Neural progenitor cell (in vitro differentiated cells): Measurements from ENCODE around the gene PLEKHF1. TPM values are rescaled to one million over a fixed set of nuclear protein-coding genes. Genes with fewer than 3 reads are reported as not detected.
A peak's percentile ranks its signal among the peaks of the same experiment; 100 is the strongest.

ENCODE experiments used
- DNase-seq: peaks from one replicate; pipeline ENCODE4 v3.0.0-alpha.2; 2016; ENCODE audit warnings: low spot score
- H2AFZ ChIP-seq: fragments of 200-600 bp; sonication (generic); replicated peaks from 2 replicates; pipeline ENCODE4 v1.6.1; 2016; ENCODE audit warnings: antibody characterized with exemption
- H3F3A ChIP-seq: fragments of 200-600 bp; sonication (generic); 2 replicates; pipeline ENCODE4 v1.6.1; 2016; ENCODE audit warnings: antibody characterized with exemption, low read depth
- H3K27ac ChIP-seq: fragments of 200-600 bp; sonication (generic); 2 replicates; pipeline ENCODE4 v1.5.1; 2016; ENCODE audit warnings: mild to moderate bottlenecking
- H3K27me3 ChIP-seq: fragments of 200-600 bp; sonication (generic); 2 replicates; pipeline ENCODE4 v1.6.1; 2016; ENCODE audit warnings: mild to moderate bottlenecking, moderate library complexity
- H3K36me3 ChIP-seq: fragments of 200-600 bp; sonication (generic); 2 replicates; pipeline ENCODE4 v1.5.1; 2016
- H3K4me1 ChIP-seq: fragments of 200-600 bp; sonication (generic); 2 replicates; pipeline ENCODE4 v1.6.1; 2016; ENCODE audit warnings: mixed run types
- H3K4me2 ChIP-seq: fragments of 200-600 bp; sonication (generic); 2 replicates; pipeline ENCODE4 v1.6.1; 2016
- H3K4me3 ChIP-seq: fragments of 200-600 bp; sonication (generic); 2 replicates; pipeline ENCODE4 v1.5.1; 2016
- H3K79me2 ChIP-seq: fragments of 200-600 bp; sonication (generic); 2 replicates; pipeline ENCODE4 v1.6.1; 2016; ENCODE audit warnings: low read depth
- H3K9ac ChIP-seq: fragments of 200-600 bp; sonication (generic); 2 replicates; pipeline ENCODE4 v1.6.1; 2016
- H3K9me3 ChIP-seq: fragments of 200-600 bp; sonication (generic); 2 replicates; pipeline ENCODE4 v1.5.1; 2016; ENCODE audit warnings: low read depth
- H4K20me1 ChIP-seq: fragments of 200-600 bp; sonication (generic); 2 replicates; pipeline ENCODE4 v1.6.1; 2016; ENCODE audit warnings: low read depth
- H3K27ac Mint-ChIP-seq: 3 replicates; pipeline ENCODE4 v1.8.0; 2021; ENCODE audit warnings: mixed read lengths
- H3K27me3 Mint-ChIP-seq: 2 replicates; pipeline ENCODE4 v1.8.0; 2022; ENCODE audit warnings: low read depth, mild to moderate bottlenecking, inconsistent platforms, moderate library complexity, mixed read lengths; ENCODE audit not compliant: insufficient read depth
- H3K36me3 Mint-ChIP-seq: 3 replicates; pipeline ENCODE4 v1.8.0; 2021; ENCODE audit warnings: mixed read lengths
- H3K4me1 Mint-ChIP-seq: 3 replicates; pipeline ENCODE4 v1.8.0; 2021; ENCODE audit warnings: mixed read lengths
- H3K4me3 Mint-ChIP-seq: 3 replicates; pipeline ENCODE4 v1.8.0; 2021; ENCODE audit warnings: mild to moderate bottlenecking, moderate library complexity, mixed read lengths
- H3K9me3 Mint-ChIP-seq: 3 replicates; pipeline ENCODE4 v1.8.0; 2020; ENCODE audit warnings: mixed read lengths
- CTCF ChIP-seq: fragments of 200-600 bp; sonication (generic); IDR thresholded peaks from 2 replicates; pipeline ENCODE4 v1.5.1; 2017; ENCODE audit warnings: antibody characterized with exemption, mild to moderate bottlenecking
- EZH2 ChIP-seq: fragments of 200-600 bp; sonication (generic); IDR thresholded peaks from 2 replicates; pipeline ENCODE4 v1.6.1; 2017; ENCODE audit warnings: antibody characterized with exemption, mild to moderate bottlenecking, moderate library complexity
- EZH2phosphoT487 ChIP-seq: fragments of 200-600 bp; sonication (generic); IDR thresholded peaks from 2 replicates; pipeline ENCODE4 v1.6.1; 2017; ENCODE audit warnings: antibody characterized with exemption
- total RNA-seq: library from RNA; depleted of rRNA; stranded (reverse); fragments of >200 nt; gene quantifications from 2 replicates; pipeline ENCODE4 v1.2.3, GENCODE V29; 2015; ENCODE audit warnings: low replicate concordance

Gene PLEKHF1
- total RNA-seq, 1 donor from 2014 or later, result 1.2 TPM

- Mint-ChIP-seq H3K4me3 (peak overlapping the region; percentile 27), H3K4me1 (peaks cover 28% of the 10 kb centered on the region), H3K27ac (peak overlapping the region; percentile 27), H3K9me3 (no peaks in the 10 kb centered on the region), H3K27me3 (peaks cover 4% of the 10 kb centered on the region), H3K36me3 (no peaks in the 10 kb centered on the region)
- H3K27me3 ChIP-seq, result no peaks in the 10 kb centered on the region
- H4K20me1 ChIP-seq, result peaks cover 6% of the 10 kb centered on the region
- H3F3A ChIP-seq, result peaks cover 12% of the 10 kb centered on the region
- peak overlapping the region; percentile 58 for H3K4me2 ChIP-seq
- peaks cover 18% of the 10 kb centered on the region for H3K4me1 ChIP-seq
- no peaks in the 10 kb centered on the region for H3K9me3 ChIP-seq
- no peaks in the 10 kb centered on the region for H3K79me2 ChIP-seq
- no peak overlapping the region for H3K4me3 ChIP-seq
- TF ChIP-seq CTCF (no peak), EZH2 (no peak), EZH2phosphoT487 (no peak)
- H3K36me3 ChIP-seq, result no peaks in the 10 kb centered on the region
- H3K9ac ChIP-seq, result no peak overlapping the region
- H2AFZ ChIP-seq, result no peak overlapping the region
- DNase-seq, result peak; percentile 81
- no peak overlapping the region for H3K27ac ChIP-seq
These were observed 17.7 kb downstream of the PLEKHF1 start for GRCh38 chr19:29683009-29683408.

GRCh38 chr19:29685326-29685725 lies 20.1 kb downstream of the PLEKHF1 start:
- H2AFZ ChIP-seq, result no peak overlapping the region
- no peaks in the 10 kb centered on the region for H3K27me3 ChIP-seq
- Mint-ChIP-seq H3K27me3 (peaks cover 4% of the 10 kb centered on the region), H3K9me3 (peaks cover 7% of the 10 kb centered on the region), H3K4me3 (no peak overlapping the region), H3K27ac (no peak overlapping the region), H3K36me3 (peaks cover 4% of the 10 kb centered on the region), H3K4me1 (peaks cover 26% of the 10 kb centered on the region)
- peaks cover 12% of the 10 kb centered on the region for H3F3A ChIP-seq
- no peak for TF ChIP-seq EZH2
- no peak for TF ChIP-seq CTCF
- no peak for TF ChIP-seq EZH2phosphoT487
- H4K20me1 ChIP-seq, result peaks cover 6% of the 10 kb centered on the region
- no peak overlapping the region for H3K9ac ChIP-seq
- no peaks in the 10 kb centered on the region for H3K79me2 ChIP-seq
- DNase-seq, result no peak
- no peak overlapping the region for H3K4me3 ChIP-seq
- peaks cover 18% of the 10 kb centered on the region for H3K4me1 ChIP-seq
- H3K36me3 ChIP-seq, result no peaks in the 10 kb centered on the region
- H3K9me3 ChIP-seq, result no peaks in the 10 kb centered on the region
- no peak overlapping the region for H3K27ac ChIP-seq
- no peak overlapping the region for H3K4me2 ChIP-seq

- Histone ChIP-seq H3K27ac (no peak overlapping the region), H3F3A (peaks cover 12% of the 10 kb centered on the region), H3K4me3 (no peak overlapping the region), H4K20me1 (peaks cover 6% of the 10 kb centered on the region), H3K4me1 (peaks cover 18% of the 10 kb centered on the region), H3K4me2 (no peak overlapping the region), H2AFZ (no peak overlapping the region), H3K79me2 (no peaks in the 10 kb centered on the region), H3K27me3 (no peaks in the 10 kb centered on the region), H3K36me3 (no peaks in the 10 kb centered on the region), H3K9ac (no peak overlapping the region), H3K9me3 (no peaks in the 10 kb centered on the region)
- H3K4me1 Mint-ChIP-seq, result peaks cover 26% of the 10 kb centered on the region
- DNase-seq, result no peak
- TF ChIP-seq CTCF (no peak), EZH2 (no peak), EZH2phosphoT487 (no peak)
- H3K27ac Mint-ChIP-seq, result no peak overlapping the region
- H3K36me3 Mint-ChIP-seq, result peaks cover 6% of the 10 kb centered on the region
- peaks cover 7% of the 10 kb centered on the region for H3K9me3 Mint-ChIP-seq
- no peak overlapping the region for H3K4me3 Mint-ChIP-seq
- H3K27me3 Mint-ChIP-seq, result peaks cover 4% of the 10 kb centered on the region
These were observed 21.1 kb downstream of the PLEKHF1 start for GRCh38 chr19:29686285-29686805.
